HG02588 (cell line): ENCODE data around the gene CAMSAP1.

ENCODE experiments used
- ATAC-seq: cut with Tn5 transposase; IDR thresholded peaks from one replicate; pipeline ENCODE4 v1.9.1; 2021; ENCODE audit warnings: mild to moderate bottlenecking, moderate library complexity; ENCODE audit not compliant: unreplicated experiment

Gene CAMSAP1

DNA sequence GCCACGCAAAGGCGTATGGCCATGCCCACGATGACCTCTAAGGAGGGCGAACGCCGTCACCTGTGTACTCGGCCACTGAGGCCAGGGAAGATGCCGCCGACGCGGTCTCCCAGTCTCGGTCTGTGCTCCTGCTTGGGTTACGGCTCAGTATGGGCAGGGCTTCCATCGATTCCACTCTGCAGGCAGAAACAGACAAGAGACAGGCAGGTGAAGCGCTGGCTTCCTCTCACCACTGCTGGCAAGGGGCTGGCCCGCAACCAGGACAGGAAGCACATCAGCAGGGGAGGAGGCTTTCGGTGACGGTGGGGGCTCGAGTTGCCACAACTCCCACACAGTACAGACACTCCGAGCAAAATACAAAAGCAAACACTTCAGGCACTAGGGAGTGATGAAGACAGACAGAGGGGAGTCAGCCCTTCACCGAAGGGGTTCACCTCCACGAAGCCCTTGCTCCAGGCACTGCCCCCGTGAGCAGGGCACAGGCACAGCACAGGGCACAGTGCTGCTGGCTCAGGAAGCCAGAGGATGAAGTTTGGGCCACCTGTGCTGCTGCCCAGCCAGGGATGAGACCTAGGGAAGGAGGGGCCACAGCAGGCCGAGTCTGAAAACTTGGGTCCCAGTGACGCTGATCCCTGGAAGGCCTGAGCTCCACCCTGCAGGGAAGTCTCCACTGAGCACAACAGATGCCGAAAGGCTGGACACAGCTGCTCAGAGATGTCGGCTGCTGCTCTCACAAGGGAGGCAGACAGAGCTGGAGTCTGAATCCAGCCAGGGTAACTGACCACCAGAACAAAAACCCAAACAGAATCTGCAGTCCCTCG, 91.3 kb downstream of the CAMSAP1 start:
- ATAC-seq, result no peak

DNA sequence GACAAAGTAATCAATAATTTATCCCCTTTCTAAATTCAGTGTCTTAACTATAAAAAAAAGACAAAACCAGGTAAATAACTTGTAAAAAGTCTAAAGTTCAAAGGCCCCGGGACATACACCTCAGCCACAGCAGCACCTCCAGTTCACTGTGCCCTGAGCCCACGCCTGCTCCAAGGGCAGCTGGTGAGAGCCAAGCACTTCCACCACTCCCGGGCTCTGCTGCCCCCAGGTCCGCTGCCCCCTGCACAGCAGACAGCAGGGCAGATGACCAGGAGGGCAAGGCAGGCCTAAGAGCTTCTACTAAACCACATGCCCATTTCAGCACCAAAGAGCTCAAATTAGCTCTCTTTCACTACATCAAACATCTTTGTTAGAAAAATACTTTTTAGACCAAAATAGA, 91.9 kb downstream of the CAMSAP1 start:
- no peak for ATAC-seq

DNA sequence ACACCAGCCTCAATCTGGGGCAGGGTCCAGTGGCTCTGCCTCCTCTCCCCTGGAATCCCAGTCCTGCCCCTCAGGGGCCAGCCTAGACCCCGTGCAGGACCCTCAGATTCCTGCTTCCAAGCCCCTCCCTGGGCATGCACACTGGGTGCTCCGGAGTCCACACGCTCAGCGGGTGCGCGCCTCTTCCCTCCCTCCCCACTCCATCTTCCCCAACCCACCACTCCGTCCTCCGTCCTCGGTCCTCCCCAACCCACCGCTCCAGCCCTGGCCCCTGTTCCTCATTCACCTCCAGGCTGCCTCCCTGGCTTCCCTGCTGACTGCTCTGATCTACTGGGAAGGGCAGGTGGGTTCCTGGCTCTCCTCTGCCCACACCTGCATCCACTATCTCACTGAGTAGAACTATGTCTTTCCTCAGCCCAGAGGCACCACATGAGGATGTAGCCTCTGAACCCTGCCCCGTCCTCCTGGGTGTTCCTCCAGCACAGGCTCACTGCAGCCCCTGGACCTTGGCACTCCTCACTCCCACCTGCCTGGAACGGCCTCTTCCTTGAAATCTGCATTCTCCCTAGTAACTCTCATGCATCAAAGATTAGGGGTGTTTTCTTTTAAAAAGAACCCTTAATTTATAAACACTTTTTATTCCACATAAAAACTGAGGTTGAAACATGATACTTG, 92.8 kb downstream of the CAMSAP1 start:
- no peak for ATAC-seq

DNA sequence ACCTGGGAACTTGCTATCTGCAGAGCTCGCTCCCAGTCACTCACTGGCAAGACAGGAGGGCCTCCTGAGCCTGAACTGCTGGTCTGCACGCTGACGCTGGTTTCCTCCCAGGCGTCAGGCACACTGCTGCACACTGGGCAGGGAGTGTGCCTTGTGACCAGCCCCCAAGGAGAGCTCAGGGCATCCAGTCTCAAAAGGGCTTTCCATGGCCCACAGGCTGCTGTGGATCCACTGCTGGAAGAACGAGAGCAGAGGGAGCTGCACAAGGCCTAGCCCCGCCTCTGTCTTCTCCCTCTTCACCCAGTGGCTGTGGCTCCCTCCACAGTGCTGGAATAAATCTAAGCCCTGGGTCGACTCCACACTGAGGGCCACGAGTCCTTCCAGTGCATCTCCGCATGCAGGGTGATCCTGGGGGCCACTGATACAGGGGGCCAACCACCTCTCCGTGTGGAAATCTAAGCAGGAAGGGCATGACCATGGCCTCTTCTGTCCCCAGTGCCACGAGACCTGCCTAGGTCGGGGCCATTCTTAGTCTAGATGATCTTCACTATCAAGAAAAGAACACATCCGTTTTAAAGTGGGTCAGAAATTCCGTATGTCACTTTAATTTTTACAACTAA, 93.6 kb downstream of the CAMSAP1 start:
- ATAC-seq, result no peak

GRCh38 chr9:135812961-135813360, 94.4 kb downstream of the CAMSAP1 start:
- no peak for ATAC-seq

DNA sequence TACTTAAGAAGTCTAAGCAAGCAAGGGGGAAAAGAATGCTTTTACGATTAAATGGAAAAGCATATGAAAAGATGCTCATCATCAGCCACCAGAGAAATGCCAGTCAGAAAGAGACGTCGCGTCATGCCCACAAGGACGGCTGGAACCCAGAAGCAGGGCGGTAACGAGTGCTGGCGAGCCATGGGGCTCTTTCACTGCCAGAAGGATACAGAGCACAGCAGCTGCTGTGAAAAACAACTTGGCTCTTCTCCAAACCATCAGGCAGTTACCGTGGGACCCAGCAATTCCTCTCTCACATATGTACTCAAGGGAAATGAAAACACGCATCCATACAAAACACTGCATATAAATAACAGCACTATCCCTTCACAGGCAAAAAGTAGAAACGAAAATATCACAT, 95.5 kb downstream of the CAMSAP1 start:
- no peak for ATAC-seq

GRCh38 chr9:135810806-135811575, 96.4 kb downstream of the CAMSAP1 start:
- ATAC-seq, result no peak

DNA sequence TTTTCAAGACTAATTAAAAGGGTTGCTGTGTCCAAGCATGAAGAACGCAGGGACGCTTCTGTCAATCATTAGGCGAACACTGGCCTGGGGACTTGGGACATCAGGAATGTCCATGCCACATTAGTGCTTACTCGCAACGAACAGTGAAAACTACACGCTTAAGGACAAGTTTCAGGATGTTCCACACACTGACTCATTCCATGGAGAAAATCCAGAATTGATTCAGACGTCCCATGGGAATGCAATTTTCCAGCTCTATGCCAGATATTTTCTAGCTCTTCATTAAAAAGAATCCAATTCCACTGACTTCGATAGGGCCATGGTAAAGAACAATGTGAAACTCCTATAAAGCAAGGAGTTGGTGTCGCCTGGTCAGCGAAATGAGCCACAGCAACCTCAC, 98.2 kb downstream of the CAMSAP1 start:
- ATAC-seq, result no peak

DNA sequence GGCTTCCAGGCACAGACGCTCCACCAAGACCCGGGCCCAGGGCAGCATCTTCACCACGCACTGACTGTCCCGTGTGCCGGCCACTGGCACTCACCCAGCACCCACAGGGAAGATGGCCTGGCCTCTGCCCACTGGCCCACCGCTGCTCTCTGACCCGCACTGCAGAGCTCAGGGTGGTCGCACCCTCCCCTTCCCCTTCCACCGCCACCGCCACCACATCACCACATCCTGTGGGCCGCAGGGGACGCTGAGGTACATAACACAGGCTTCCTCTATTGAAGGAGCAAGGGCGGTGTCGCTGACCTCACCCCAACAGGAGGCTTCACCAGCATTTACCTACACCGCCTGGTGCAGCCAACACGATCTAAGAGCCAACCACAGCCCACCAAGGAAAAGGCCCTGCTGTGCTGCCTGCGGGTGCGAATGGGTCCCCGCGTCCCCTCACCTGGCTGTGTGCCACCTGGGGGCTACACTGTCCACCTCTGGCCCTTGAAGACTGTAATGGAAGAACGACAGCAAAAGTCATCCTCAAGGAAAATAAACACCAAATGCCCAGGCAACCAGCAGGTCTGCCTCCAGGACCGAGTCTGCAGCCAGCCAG, 101.8 kb downstream of the CAMSAP1 start:
- ATAC-seq, result no peak

- no peak for ATAC-seq
These were observed 102.5 kb downstream of the CAMSAP1 start for GRCh38 chr9:135804581-135805421.

DNA sequence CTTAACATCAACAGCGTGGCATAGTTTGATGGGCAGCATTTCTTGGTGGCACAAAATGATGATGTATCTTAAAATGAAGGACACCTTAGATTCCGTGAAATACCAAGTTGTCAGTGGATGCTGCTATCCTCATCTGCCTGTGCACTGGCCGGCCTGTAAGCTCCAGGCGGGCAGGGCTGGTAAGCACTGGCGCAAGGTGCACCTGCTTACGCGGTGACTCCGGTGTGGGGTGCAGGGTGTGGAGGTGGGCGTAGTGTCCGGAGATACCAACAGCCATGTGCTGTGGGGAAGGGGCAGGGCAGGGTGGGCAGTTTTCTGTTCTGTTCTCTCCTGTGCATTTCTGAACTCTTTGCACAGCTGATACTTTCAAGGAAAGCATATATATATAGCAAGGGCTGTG, 103.9 kb downstream of the CAMSAP1 start:
- ATAC-seq, result no peak

GRCh38 chr9:135802876-135803419, 104.4 kb downstream of the CAMSAP1 start:
- no peak for ATAC-seq

GRCh38 chr9:135801070-135801469, 106.3 kb downstream of the CAMSAP1 start:
- ATAC-seq, result no peak

DNA sequence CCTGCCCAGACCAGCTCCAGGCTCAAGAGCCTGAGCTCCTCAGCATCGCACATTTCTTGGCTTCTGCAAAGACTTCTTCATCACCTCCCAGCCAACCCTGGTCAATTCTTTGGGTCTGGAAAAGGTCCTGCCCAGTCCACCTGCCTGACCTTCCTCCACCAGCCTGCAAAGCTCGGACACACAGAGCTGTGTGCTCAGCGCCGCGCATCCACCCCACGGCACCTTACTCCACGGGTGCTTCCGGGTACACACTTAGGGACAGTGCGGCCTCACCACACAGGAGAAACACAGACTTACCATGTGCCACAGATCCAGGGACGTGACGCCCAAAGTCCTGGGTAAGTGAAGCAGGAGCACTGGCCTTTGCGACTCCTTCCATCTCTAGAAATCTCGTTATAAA, 108.1 kb downstream of the CAMSAP1 start:
- no peak for ATAC-seq

GRCh38 chr9:135798263-135798585, 109.1 kb downstream of the CAMSAP1 start:
- ATAC-seq, result no peak

DNA sequence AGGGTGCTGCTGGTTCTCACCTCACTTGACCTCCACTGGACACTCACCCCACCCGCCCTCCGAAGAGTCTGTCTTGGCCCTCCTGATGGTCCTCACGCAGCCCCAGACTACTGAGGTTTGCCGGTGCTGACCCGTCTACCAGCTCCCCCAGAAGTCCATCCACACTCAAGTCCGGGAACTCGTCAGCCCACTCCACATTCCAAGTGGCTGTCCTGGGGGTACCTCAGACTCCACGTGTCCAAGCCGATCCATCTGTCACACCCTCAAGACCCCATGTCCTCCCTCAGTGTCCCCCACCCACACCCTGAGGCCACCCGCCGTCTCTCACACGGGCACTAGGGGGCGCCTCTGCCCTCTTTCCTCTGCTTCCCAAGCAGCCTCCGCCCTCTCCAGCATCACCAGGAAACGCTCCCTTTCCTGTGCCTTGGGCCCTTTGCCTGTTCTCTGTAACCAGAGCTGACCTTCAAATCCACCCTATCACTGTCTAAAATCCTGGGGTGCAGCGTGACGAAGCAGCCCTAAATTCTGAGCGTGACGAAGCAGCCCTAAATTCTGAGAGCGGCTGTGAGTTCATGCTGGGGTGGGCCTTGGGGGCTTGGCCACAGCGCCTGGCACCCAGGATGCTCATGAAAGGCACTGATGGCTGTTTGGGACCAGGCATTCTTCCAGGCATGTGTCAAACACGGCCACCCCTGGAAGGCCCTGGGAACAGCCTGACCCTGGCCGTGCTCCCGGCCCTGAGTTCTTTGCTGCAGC, 109.7 kb downstream of the CAMSAP1 start:
- no peak for ATAC-seq

- no peak for ATAC-seq
These were observed 110.4 kb downstream of the CAMSAP1 start for GRCh38 chr9:135796784-135797485.

GRCh38 chr9:135795391-135795790, 112.0 kb downstream of the CAMSAP1 start:
- no peak for ATAC-seq
